Keratinocyte (primary cell): ENCODE measurements around the gene AP5Z1.

ENCODE experiments used
- EZH2 ChIP-seq: IDR thresholded peaks from one replicate; pipeline ENCODE4 v1.6.1; 2012; ENCODE audit warnings: inconsistent platforms, mild to moderate bottlenecking, low read length, moderate library complexity
- TF ChIP-seq, protein P1 (sequence below), 3 experiments: IDR thresholded peaks in 1 of 3; conservative IDR thresholded peaks in 1 of 3; optimal IDR thresholded peaks in 1 of 3; 2 replicates in 2 of 3; 3 replicates in 1 of 3; pipeline versions ENCODE3 to v1.5.1; 2011; ENCODE audit warnings: low read length in 3 of 3, mild to moderate bottlenecking in 3 of 3, moderate library complexity in 2 of 3, control low read depth in 1 of 3, inconsistent platforms in 1 of 3; ENCODE audit not compliant: insufficient read depth in 2 of 3; ENCODE audit errors: extremely low read depth in 1 of 3

DNA sequence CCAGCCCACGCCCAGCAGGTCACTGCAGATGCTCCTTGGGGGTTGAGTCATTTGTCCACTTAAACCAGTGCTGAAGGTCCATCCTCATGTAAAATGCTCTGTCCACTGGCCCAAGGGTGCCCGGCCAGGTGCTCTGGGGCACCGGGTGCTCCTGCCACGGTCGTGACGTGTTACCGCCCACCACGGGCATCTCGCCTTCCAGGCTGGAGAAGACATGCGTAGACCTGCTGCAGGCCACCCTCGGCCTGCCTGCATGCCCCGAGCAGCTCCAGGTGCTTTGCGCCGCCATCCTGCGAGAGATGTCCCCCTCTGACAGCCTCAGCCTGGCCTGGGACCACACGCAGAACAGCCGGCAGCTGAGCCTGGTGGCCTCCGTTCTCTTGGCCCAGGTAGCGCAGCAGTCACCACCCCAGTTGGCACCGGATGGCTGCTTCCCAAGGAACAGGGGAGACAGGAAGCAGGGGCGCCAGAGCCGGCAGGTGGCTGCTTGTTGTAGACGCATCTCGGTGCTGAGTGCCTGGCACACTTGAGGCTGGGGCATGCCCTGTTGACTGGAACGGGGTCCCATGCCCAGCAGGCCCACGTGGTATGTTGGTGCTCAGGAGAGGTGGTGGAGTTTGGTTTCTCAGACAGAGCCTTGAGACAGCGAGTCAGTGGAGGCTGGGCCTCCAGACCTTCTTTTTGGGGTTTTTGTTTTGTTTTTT is 6.1 kb downstream of the AP5Z1 start:
- TF ChIP-seq, protein P1, sequence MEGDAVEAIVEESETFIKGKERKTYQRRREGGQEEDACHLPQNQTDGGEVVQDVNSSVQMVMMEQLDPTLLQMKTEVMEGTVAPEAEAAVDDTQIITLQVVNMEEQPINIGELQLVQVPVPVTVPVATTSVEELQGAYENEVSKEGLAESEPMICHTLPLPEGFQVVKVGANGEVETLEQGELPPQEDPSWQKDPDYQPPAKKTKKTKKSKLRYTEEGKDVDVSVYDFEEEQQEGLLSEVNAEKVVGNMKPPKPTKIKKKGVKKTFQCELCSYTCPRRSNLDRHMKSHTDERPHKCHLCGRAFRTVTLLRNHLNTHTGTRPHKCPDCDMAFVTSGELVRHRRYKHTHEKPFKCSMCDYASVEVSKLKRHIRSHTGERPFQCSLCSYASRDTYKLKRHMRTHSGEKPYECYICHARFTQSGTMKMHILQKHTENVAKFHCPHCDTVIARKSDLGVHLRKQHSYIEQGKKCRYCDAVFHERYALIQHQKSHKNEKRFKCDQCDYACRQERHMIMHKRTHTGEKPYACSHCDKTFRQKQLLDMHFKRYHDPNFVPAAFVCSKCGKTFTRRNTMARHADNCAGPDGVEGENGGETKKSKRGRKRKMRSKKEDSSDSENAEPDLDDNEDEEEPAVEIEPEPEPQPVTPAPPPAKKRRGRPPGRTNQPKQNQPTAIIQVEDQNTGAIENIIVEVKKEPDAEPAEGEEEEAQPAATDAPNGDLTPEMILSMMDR (optimal IDR thresholded peaks at IDR 0.05 in 1 of 3, IDR thresholded peaks at IDR 0.05 in 1 of 3, conservative IDR thresholded peaks at IDR 0.05 in 1 of 3; ENCODE audit: extremely low read depth in 1 of 3, insufficient read depth in 2 of 3, low read length in 3 of 3), result no peak
- TF ChIP-seq EZH2, result no peak
